ENCODE results near the gene SERINC2. TPM values are rescaled to one million over a fixed set of nuclear protein-coding genes. Genes with fewer than 3 reads are reported as not detected.

Gene SERINC2
- 14.0 TPM for total RNA-seq (2021; ENCODE audit: unreplicated experiment)
- 17.2 TPM for polyA plus RNA-seq (2012; ENCODE audit: insufficient read length)
- percentile 48 among the genes with signal in this experiment for Bru-seq, nascent RNA
- BruChase-seq, experiment 1, labeled RNA remaining after a 2-hour chase: percentile 63 among the genes with signal in this experiment
- percentile 62 among the genes with signal in this experiment for BruChase-seq, experiment 2, labeled RNA remaining after a 6-hour chase
- long read RNA-seq, transcript SERINC2-201 (10 exons, 1,997 nt): major isoform, 11 of 20 reads
- long read RNA-seq, partial matches to known transcripts: 8 of 20 reads
- long read RNA-seq, other reads (novel, unspliced or antisense): 1 of 20 reads

DNA sequence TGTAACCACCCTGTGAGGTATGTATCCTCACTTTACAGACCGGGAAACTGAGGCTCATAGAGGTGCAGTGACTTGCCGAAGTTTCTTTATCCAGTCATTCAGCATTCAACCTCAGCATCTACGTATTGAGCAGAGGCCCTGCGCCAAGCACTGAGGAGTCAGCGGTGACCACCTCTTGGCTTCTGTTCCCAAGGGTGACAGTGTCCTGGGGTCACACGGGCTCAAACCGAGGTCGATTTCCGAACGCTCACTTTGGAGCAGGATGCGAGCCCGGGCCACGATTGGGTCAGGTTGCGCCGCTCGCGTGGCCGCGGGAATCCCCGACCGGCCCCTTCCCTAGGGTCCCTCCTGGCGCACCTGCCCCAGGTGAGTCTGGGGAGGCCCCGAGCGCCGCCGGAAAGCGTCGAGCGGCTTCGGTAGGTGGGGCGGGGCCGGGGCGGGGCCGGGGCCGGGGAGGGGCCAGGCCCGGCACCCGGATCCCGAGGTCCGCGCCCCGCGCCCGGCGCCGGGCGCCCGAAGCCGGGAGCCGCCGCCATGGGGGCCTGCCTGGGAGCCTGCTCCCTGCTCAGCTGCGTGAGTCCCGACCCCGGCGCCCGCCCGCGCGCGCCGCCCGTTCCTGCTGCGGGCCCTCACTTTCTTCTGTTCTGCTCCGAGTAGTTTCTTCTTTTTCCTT is at the start of gene SERINC2:
TSS of gene SERINC2 (plus strand) at position 482 of the 673 bp plus-strand sequence. CDS start at position 535, 53 bp downstream.
- H3K36me3 ChIP-seq (ENCODE audit: control insufficient read depth, insufficient read depth, low read length): peaks cover 2% of the 10 kb centered on the region; the same call in 1 of the 2 replicates
- no peaks in the 10 kb centered on the region for H3K27me3 ChIP-seq (ENCODE audit: control insufficient read depth, insufficient read depth, low read length)
- H3K4me1 ChIP-seq (ENCODE audit: control insufficient read depth, insufficient read depth, low read length): no peaks in the 10 kb centered on the region; the same call in 1 of the 2 replicates
- peak; percentile 80 for ATAC-seq
- peak within 1 kb of the TSS; percentile 44; the same call in 1 of the 2 replicates for H3K27ac ChIP-seq (ENCODE audit: low read length)
- in situ Hi-C loops (cut with HindIII; ENCODE audit: low pct_unique_long_range_greater_than_20kb, low sequenced_read_pairs) (no loop called here), intact Hi-C loops (cut with micrococcal nuclease; ENCODE audit: unreplicated experiment) (no loop called here)
- H3K4me3 ChIP-seq (ENCODE audit: low read depth in 2 of 2, low read length in 2 of 2): peak within 1 kb of the TSS; percentile 62 to 66
- ChIA-PET POLR2A (no interaction called here), CTCF (no interaction called here)
- TF ChIP-seq REST (IDR thresholded peaks at IDR 0.05; ENCODE audit: insufficient read depth in 1 of 2, low read depth in 2 of 2, low read length in 1 of 2) (no peak), SIN3A (IDR thresholded peaks at IDR 0.05; ENCODE audit: borderline replicate concordance, insufficient read depth, low read depth, low read length) (no peak)
- no peak for DNase-seq (ENCODE audit: low read depth, low spot score)
- H3K9me3 ChIP-seq (ENCODE audit: control insufficient read depth, insufficient read depth, low read depth, low read length): no peaks in the 10 kb centered on the region
- BruUV-seq (replicated peaks): no TSS peak

DNA sequence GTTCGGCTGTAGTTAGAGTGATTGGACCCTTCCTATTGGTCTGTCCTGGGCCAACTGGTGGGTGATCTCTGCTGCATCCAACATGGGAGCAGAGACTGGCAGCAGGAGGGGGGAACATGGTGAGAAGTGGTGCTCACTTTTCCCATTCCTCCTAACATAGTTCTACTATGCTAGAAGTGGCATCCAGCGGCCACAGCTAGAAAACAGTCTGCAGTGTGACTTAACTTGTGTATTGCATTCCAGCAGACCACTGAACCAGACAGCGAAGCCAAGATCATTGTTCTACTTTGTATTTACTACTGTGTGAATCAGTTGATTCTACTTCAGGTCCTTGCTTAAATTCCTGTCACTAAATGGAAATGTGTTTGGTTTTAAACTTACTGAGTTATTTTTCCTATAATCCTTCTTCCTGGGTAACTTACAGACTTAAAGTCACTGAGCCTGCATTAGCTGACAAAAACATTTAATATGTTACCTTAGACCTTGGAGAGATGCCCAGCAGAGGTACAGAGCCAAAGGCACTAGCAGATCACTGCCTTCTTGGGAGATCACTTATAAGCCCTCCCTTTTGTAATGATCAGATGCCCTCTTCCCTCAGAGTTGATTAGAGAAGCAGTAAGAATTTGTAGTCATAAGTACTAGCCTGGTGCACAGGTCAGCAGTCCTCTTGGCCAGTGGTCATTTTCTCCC is 48.3 kb upstream of the SERINC2 start:
- no TSS peak for BruUV-seq (replicated peaks)
- no peaks in the 10 kb centered on the region for H3K4me1 ChIP-seq (ENCODE audit: control insufficient read depth, insufficient read depth, low read length)
- TF ChIP-seq SIN3A (IDR thresholded peaks at IDR 0.05; ENCODE audit: borderline replicate concordance, insufficient read depth, low read depth, low read length): no peak
- no peak for TF ChIP-seq POLR2AphosphoS5 (IDR thresholded peaks at IDR 0.05; ENCODE audit: low read depth, low read length)
- no peak for TF ChIP-seq REST (IDR thresholded peaks at IDR 0.05; ENCODE audit: insufficient read depth in 1 of 2, low read depth in 2 of 2, low read length in 1 of 2)
- no peak for TF ChIP-seq CTCF (IDR thresholded peaks at IDR 0.05)
- no peak for TF ChIP-seq TCF7L2 (IDR thresholded peaks at IDR 0.05; ENCODE audit: low read depth, low read length)
- intact Hi-C loops (cut with micrococcal nuclease; ENCODE audit: unreplicated experiment) (no loop called here), in situ Hi-C loops (cut with HindIII; ENCODE audit: low pct_unique_long_range_greater_than_20kb, low sequenced_read_pairs) (no loop called here)
- no peak for ATAC-seq
- H3K4me3 ChIP-seq (ENCODE audit: low read depth in 2 of 2, low read length in 2 of 2): no peak overlapping the region
- POLR2A ChIA-PET: no interaction called here
- no peaks in the 10 kb centered on the region for H3K9me3 ChIP-seq (ENCODE audit: control insufficient read depth, insufficient read depth, low read depth, low read length)
- no peak for DNase-seq (ENCODE audit: low read depth, low spot score)
- no peaks in the 10 kb centered on the region for H3K27me3 ChIP-seq (ENCODE audit: control insufficient read depth, insufficient read depth, low read length)
- CTCF ChIA-PET: no interaction called here
- H3K36me3 ChIP-seq (ENCODE audit: control insufficient read depth, insufficient read depth, low read length): no peaks in the 10 kb centered on the region
- H3K27ac ChIP-seq (ENCODE audit: low read length): no peak overlapping the region

Measured in Panc1 (cell line).